Heart right ventricle (tissue), 16 donors: ENCODE measurements around the gene LRRC47. TPM values are rescaled to one million over a fixed set of nuclear protein-coding genes. Genes with fewer than 3 reads are reported as not detected.
A peak's percentile ranks its signal among the peaks of the same experiment; 100 is the strongest.

Experiments
- ATAC-seq, 8 donors: fragments of 200-7000 bp; cut with Tn5 transposase; one replicate each; pipeline ENCODE4 v1.9.1; 2020; ENCODE audit warnings: mild to moderate bottlenecking in 8 of 8, moderate library complexity in 8 of 8, moderate number of reproducible peaks in 1 of 8
- DNase-seq, 2 donors: peaks; one replicate each; pipeline ENCODE4 v3.0.0-alpha.2; 2020
- H3K27ac ChIP-seq, 10 donors: fragments of 200-600 bp; sonication (generic) in 2 of 10; one replicate each; pipeline versions ENCODE4 v1.5.0 to v1.8.0; 2020 to 2022; ENCODE audit warnings: mild to moderate bottlenecking in 3 of 10
- H3K27me3 ChIP-seq, 7 donors: fragments of 200-600 bp; one replicate each; pipeline ENCODE4 v1.8.0; 2021 to 2022; ENCODE audit warnings: mild to moderate bottlenecking in 2 of 7
- H3K36me3 ChIP-seq, 9 donors: fragments of 200-600 bp; sonication (generic) in 1 of 9; one replicate each; pipeline versions ENCODE4 v1.5.0 to v1.8.0; 2020 to 2022; ENCODE audit warnings: mild to moderate bottlenecking in 2 of 9
- H3K4me1 ChIP-seq, 9 donors: fragments of 200-600 bp; sonication (generic) in 1 of 9; one replicate each; pipeline versions ENCODE4 v1.5.0 to v1.8.0; 2020 to 2022; ENCODE audit warnings: mild to moderate bottlenecking in 4 of 9
- H3K4me3 ChIP-seq, 10 donors: fragments of 200-600 bp; sonication (generic) in 2 of 10; one replicate each; pipeline versions ENCODE4 v1.5.0 to v1.8.0; 2020 to 2022; ENCODE audit warnings: mild to moderate bottlenecking in 7 of 10, moderate library complexity in 2 of 10
- H3K9me3 ChIP-seq, 11 donors: fragments of 200-600 bp in 10 of 11; sonication (generic) in 2 of 11; one replicate each; pipeline versions ENCODE4 v1.5.0 to v1.8.0; 2013 to 2022; ENCODE audit warnings: mild to moderate bottlenecking in 2 of 11, control low read depth in 1 of 11, moderate library complexity in 1 of 11
- CTCF ChIP-seq, 9 donors: fragments of 200-600 bp; sonication (generic) in 2 of 9; IDR thresholded peaks; one replicate each; pipeline versions ENCODE4 v1.5.0 to v1.8.0; 2021 to 2022; ENCODE audit warnings: antibody characterized with exemption in 9 of 9, mild to moderate bottlenecking in 5 of 9, moderate library complexity in 1 of 9
- WGBS, 2 donors: extraction: QIAGEN DNeasy Blood & Tissue Kit; methylation state at CpG; one replicate each; pipeline ENCODE4 v1.1.7; 2013; ENCODE audit warnings: inconsistent platforms in 1 of 2; 5-methylcytosine and 5-hydroxymethylcytosine counted together
- intact Hi-C, 10 donors: fragments of 100-400 bp; cut with DNase I; formaldehyde crosslinking; loops; one replicate each; pipeline versions ENCODE4 v1.11.1 to v1.14.2; 2022
- polyA plus RNA-seq, 2 donors: library from polyadenylated mRNA; stranded (reverse); fragments of 200-250 nt; gene quantifications; one replicate each; pipeline ENCODE4 v1.2.3, GENCODE V29; 2013
- total RNA-seq, 10 donors: library from RNA; stranded (reverse); fragmentation: NEBNext Ultra II Directional in 3 of 10; extraction: Animal tissue kit (Norgen Biotek cat#: 25700) in 3 of 10; gene quantifications; one replicate each; pipeline versions ENCODE4 v1.2.1 to v1.2.4, GENCODE V29; 2021 to 2023
- donor health status: Arrhythmogenic right ventricular cardiomyopathy.
- donor health status: ischemic (EF 13 %, LVEDD 7.1; RV severe dilation, severe dysfunction).
- donor health status: healthy with polysubstance abuse.
- donor health status: DM: no; HTN: yes; CAD: no.
- donor health status: DM: no; HTN: no; CAD: no.
- donor health status: ischemic (EF 25% LVEDD 6.9; RV normal size, moderate dysfunction).
- donor health status: ischemic (EF 25% LVEDD 5.7; RV mildly dilated, moderate dysfunction).
- donor health status: healthy.
- donor health status: DM: yes; HTN: yes; CAD: no.
- donor health status: Ischemic cardiomyopathy.
- donor health status: ischemic (EF 35%, LVEDD 5.7; RV mildly dilated, moderate dysfunction).
- donor health status: nonischemic (EF 11% LVEDD 7.7; RV severe dilation, severe dysfunction).
- donor health status: DM: yes; HTN: yes; CAD: no.
- donor health status: PGD.
- donor health status: ischemic (EF 29% LVEDD 5.4; RV normal size, mild dysfunction).
- donor health status: nonischemic (EF 23%, LVEDD 6.1; RV moderate dilation, normal function).

LRRC47 gene
- total and polyA plus RNA-seq, 12 donors, result 17.6 to 85.4 (median 69.8) TPM

- Histone ChIP-seq H3K4me1 (peaks cover 8 to 54% (median 40%) of the 10 kb centered on the region in 9 donors), H3K27me3 (peaks cover 0 to 8% (median 0%) of the 10 kb centered on the region in 7 donors), H3K4me3 (peak overlapping the region; percentile 74 to 98 (median 92)), H3K36me3 (peaks cover 0 to 23% (median 0%) of the 10 kb centered on the region in 9 donors), H3K9me3 (no peaks in the 10 kb centered on the region), H3K27ac (peak overlapping the region in 9 of 10 donors; percentile 63 to 89 (median 83))
- 4% methylated on average over 51 to 53 of the region's 53 CpGs for WGBS, 2 donors
- ATAC-seq (peak in 1 of 8 donors; percentile 3), DNase-seq (no peak)
- no peak for TF ChIP-seq CTCF (IDR thresholded peaks at IDR 0.05)
- intact Hi-C loops, result no loop called here
Observed at GRCh38 chr1:3795453-3796214, 664 bp downstream of the LRRC47 start.

GRCh38 chr1:3790952-3791351 is 5.3 kb downstream of the LRRC47 start:
- peaks cover 8 to 75% (median 55%) of the 10 kb centered on the region in 9 donors for H3K4me1 ChIP-seq
- 77 to 78% methylated on average over 18 of the region's 18 CpGs for WGBS, 2 donors

GRCh38 chr1:3790500-3790923 is 5.8 kb downstream of the LRRC47 start:
- Histone ChIP-seq H3K36me3 (peaks cover 0 to 71% (median 21%) of the 10 kb centered on the region in 9 donors), H3K9me3 (no peaks in the 10 kb centered on the region), H3K27ac (no peak overlapping the region), H3K4me1 (peaks cover 8 to 72% (median 52%) of the 10 kb centered on the region in 9 donors), H3K4me3 (no peak overlapping the region), H3K27me3 (no peaks in the 10 kb centered on the region)
- no peak for TF ChIP-seq CTCF (IDR thresholded peaks at IDR 0.05)
- peak in 7 of 8 donors; percentile 13 to 50 (median 28) for ATAC-seq
- 55 to 56% methylated on average over 12 of the region's 12 CpGs for WGBS, 2 donors
- intact Hi-C loops, result no loop called here
- DNase-seq, result peak in 1 of 2 donors; percentile 47

More at GRCh38 chr1:3790952-3791351, 5.3 kb downstream of the LRRC47 start:
- intact Hi-C loops, result no loop called here
- no peak for TF ChIP-seq CTCF (IDR thresholded peaks at IDR 0.05)
- Histone ChIP-seq H3K27ac (no peak overlapping the region), H3K9me3 (no peaks in the 10 kb centered on the region), H3K27me3 (no peaks in the 10 kb centered on the region), H3K36me3 (peaks cover 0 to 66% (median 18%) of the 10 kb centered on the region in 9 donors), H3K4me3 (no peak overlapping the region)
- DNase-seq (peak in 1 of 2 donors; percentile 9), ATAC-seq (no peak)

- Histone ChIP-seq H3K4me3 (no peak overlapping the region), H3K4me1 (peaks cover 5 to 69% (median 43%) of the 10 kb centered on the region in 9 donors), H3K9me3 (no peaks in the 10 kb centered on the region), H3K36me3 (peaks cover 0 to 79% (median 29%) of the 10 kb centered on the region in 9 donors), H3K27ac (no peak overlapping the region), H3K27me3 (no peaks in the 10 kb centered on the region)
- DNase-seq (no peak), ATAC-seq (peak in 1 of 8 donors; percentile 8)
- no peak for TF ChIP-seq CTCF (IDR thresholded peaks at IDR 0.05)
- WGBS, 2 donors, result 70 to 77% methylated on average over 34 of the region's 34 CpGs
- intact Hi-C loops, result no loop called here
Observed at GRCh38 chr1:3789421-3790300, 6.6 kb downstream of the LRRC47 start.
